C4-2B (cell line): ENCODE measurements around the gene FAM120B.
"Not testable (repeated sequence)": the region's sequence is repeated elsewhere in the genome, so short reads cannot be mapped to it uniquely, and the experiment has no call there.

Source experiments
- H3K27ac ChIP-seq: fragments of 450-650 bp; 2 replicates; pipeline ENCODE4 v1.5.1; 2017
- CTCF ChIP-seq: fragments of 450-650 bp; conservative IDR thresholded peaks from 2 replicates; pipeline ENCODE4 v1.5.1; 2017; ENCODE audit warnings: mild to moderate bottlenecking
- ZFX ChIP-seq: fragments of 450-650 bp; IDR thresholded peaks from 2 replicates; pipeline ENCODE4 v1.6.1; 2017

The FAM120B gene

GRCh38 chr6:170262489-170263088 is 44.0 kb upstream of the FAM120B start:
- TF ChIP-seq ZFX (no peak), CTCF (no peak)
- no peak overlapping the region for H3K27ac ChIP-seq

GRCh38 chr6:170263410-170263809 is 43.1 kb upstream of the FAM120B start:
- TF ChIP-seq CTCF (no peak), ZFX (no peak)
- H3K27ac ChIP-seq = no peak overlapping the region

GRCh38 chr6:170264086-170264485 is 42.5 kb upstream of the FAM120B start:
- TF ChIP-seq ZFX = no peak
- H3K27ac ChIP-seq = no peak overlapping the region

GRCh38 chr6:170264644-170265043 is 41.9 kb upstream of the FAM120B start:
- H3K27ac ChIP-seq = not testable (repeated sequence)

GRCh38 chr6:170265655-170266054 is 40.9 kb upstream of the FAM120B start:
- peak overlapping the region; percentile 18; the same call in 1 of the 2 replicates for H3K27ac ChIP-seq
- TF ChIP-seq CTCF (no peak), ZFX (no peak)

- TF ChIP-seq ZFX (no peak), CTCF (no peak)
Measured at GRCh38 chr6:170266061-170266825, 40.3 kb upstream of the FAM120B start.

GRCh38 chr6:170267688-170268087 is 38.9 kb upstream of the FAM120B start:
- no peak overlapping the region for H3K27ac ChIP-seq
- TF ChIP-seq CTCF (no peak), ZFX (no peak)

More at GRCh38 chr6:170266061-170266825, 40.3 kb upstream of the FAM120B start:
- H3K27ac ChIP-seq = peak overlapping the region; percentile 18; the same call in 1 of the 2 replicates

GRCh38 chr6:170268216-170269129 is 38.1 kb upstream of the FAM120B start:
- no peak overlapping the region for H3K27ac ChIP-seq
- no peak for TF ChIP-seq CTCF
